ENCODE measurements around the gene LYZL1. TPM values are rescaled to one million over a fixed set of nuclear protein-coding genes. Genes with fewer than 3 reads are reported as not detected.

The LYZL1 gene
- polyA plus RNA-seq, 1 donor from 2014 or later = not detected

- H3K4me3 ChIP-seq (ENCODE audit: low read length) = no peak overlapping the region
- H3F3A ChIP-seq (ENCODE audit: insufficient read depth, low read length, poor library complexity, severe bottlenecking) = no peaks in the 10 kb centered on the region
- H3K27ac ChIP-seq (ENCODE audit: low read length) = no peak overlapping the region
- H3K27me3 ChIP-seq (ENCODE audit: insufficient read depth, low read depth, low read length) = no peaks in the 10 kb centered on the region
- H3K4me2 ChIP-seq (ENCODE audit: low read length) = no peak overlapping the region
- no peaks in the 10 kb centered on the region for H3K36me3 ChIP-seq (ENCODE audit: insufficient read depth, low read length)
- no peak for TF ChIP-seq TAF1 (IDR thresholded peaks at IDR 0.05; ENCODE audit: low read depth)
- no peak for TF ChIP-seq SMC3 (conservative IDR thresholded peaks at IDR 0.05; ENCODE audit: poor library complexity)
- TF ChIP-seq EP300 (conservative IDR thresholded peaks at IDR 0.05; ENCODE audit: poor library complexity, severe bottlenecking) = no peak
- TF ChIP-seq, protein P1, sequence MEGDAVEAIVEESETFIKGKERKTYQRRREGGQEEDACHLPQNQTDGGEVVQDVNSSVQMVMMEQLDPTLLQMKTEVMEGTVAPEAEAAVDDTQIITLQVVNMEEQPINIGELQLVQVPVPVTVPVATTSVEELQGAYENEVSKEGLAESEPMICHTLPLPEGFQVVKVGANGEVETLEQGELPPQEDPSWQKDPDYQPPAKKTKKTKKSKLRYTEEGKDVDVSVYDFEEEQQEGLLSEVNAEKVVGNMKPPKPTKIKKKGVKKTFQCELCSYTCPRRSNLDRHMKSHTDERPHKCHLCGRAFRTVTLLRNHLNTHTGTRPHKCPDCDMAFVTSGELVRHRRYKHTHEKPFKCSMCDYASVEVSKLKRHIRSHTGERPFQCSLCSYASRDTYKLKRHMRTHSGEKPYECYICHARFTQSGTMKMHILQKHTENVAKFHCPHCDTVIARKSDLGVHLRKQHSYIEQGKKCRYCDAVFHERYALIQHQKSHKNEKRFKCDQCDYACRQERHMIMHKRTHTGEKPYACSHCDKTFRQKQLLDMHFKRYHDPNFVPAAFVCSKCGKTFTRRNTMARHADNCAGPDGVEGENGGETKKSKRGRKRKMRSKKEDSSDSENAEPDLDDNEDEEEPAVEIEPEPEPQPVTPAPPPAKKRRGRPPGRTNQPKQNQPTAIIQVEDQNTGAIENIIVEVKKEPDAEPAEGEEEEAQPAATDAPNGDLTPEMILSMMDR (IDR thresholded peaks at IDR 0.05; ENCODE audit: poor library complexity, severe bottlenecking) = no peak
- TF ChIP-seq, protein P2, sequence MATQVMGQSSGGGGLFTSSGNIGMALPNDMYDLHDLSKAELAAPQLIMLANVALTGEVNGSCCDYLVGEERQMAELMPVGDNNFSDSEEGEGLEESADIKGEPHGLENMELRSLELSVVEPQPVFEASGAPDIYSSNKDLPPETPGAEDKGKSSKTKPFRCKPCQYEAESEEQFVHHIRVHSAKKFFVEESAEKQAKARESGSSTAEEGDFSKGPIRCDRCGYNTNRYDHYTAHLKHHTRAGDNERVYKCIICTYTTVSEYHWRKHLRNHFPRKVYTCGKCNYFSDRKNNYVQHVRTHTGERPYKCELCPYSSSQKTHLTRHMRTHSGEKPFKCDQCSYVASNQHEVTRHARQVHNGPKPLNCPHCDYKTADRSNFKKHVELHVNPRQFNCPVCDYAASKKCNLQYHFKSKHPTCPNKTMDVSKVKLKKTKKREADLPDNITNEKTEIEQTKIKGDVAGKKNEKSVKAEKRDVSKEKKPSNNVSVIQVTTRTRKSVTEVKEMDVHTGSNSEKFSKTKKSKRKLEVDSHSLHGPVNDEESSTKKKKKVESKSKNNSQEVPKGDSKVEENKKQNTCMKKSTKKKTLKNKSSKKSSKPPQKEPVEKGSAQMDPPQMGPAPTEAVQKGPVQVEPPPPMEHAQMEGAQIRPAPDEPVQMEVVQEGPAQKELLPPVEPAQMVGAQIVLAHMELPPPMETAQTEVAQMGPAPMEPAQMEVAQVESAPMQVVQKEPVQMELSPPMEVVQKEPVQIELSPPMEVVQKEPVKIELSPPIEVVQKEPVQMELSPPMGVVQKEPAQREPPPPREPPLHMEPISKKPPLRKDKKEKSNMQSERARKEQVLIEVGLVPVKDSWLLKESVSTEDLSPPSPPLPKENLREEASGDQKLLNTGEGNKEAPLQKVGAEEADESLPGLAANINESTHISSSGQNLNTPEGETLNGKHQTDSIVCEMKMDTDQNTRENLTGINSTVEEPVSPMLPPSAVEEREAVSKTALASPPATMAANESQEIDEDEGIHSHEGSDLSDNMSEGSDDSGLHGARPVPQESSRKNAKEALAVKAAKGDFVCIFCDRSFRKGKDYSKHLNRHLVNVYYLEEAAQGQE (IDR thresholded peaks at IDR 0.05; ENCODE audit: borderline replicate concordance) = no peak
- no peak for TF ChIP-seq POLR2AphosphoS5 (IDR thresholded peaks at IDR 0.05)
- TF ChIP-seq EZH2 (IDR thresholded peaks at IDR 0.05; ENCODE audit: borderline replicate concordance, insufficient read depth, low read length, poor library complexity, severe bottlenecking) = no peak
- TF ChIP-seq MXI1 (conservative IDR thresholded peaks at IDR 0.05; ENCODE audit: poor library complexity, severe bottlenecking) = no peak
- TF ChIP-seq RAD21 (conservative IDR thresholded peaks at IDR 0.05) = no peak
- H3K9me2 ChIP-seq (ENCODE audit: insufficient read depth, low read length) = no peaks in the 10 kb centered on the region
- H3K9me3 ChIP-seq (ENCODE audit: low read length) = no peaks in the 10 kb centered on the region
- no peaks in the 10 kb centered on the region for H3K79me2 ChIP-seq (replicated peaks; ENCODE audit: insufficient read depth, low read length)
- H3K9ac ChIP-seq (ENCODE audit: low read length) = no peak overlapping the region
- no peak overlapping the region for H2AFZ ChIP-seq (ENCODE audit: low read depth, low read length)
- H4K20me1 ChIP-seq (ENCODE audit: insufficient read depth) = no peaks in the 10 kb centered on the region
Measured at GRCh38 chr10:29249018-29249417, 39.9 kb upstream of the LYZL1 start.

GRCh38 chr10:29250066-29250465 lies 38.8 kb upstream of the LYZL1 start:
- H3K27me3 ChIP-seq (ENCODE audit: insufficient read depth, low read depth, low read length) = no peaks in the 10 kb centered on the region
- no peak overlapping the region for H3K9ac ChIP-seq (ENCODE audit: low read length)
- no peak overlapping the region for H3K4me3 ChIP-seq (ENCODE audit: low read length)
- no peak overlapping the region for H2AFZ ChIP-seq (ENCODE audit: low read depth, low read length)
- no peaks in the 10 kb centered on the region for H3F3A ChIP-seq (ENCODE audit: insufficient read depth, low read length, poor library complexity, severe bottlenecking)
- H3K9me3 ChIP-seq (ENCODE audit: low read length) = no peaks in the 10 kb centered on the region
- H3K36me3 ChIP-seq (ENCODE audit: insufficient read depth, low read length) = no peaks in the 10 kb centered on the region
- no peaks in the 10 kb centered on the region for H3K9me2 ChIP-seq (ENCODE audit: insufficient read depth, low read length)
- H3K79me2 ChIP-seq (replicated peaks; ENCODE audit: insufficient read depth, low read length) = no peaks in the 10 kb centered on the region
- no peak overlapping the region for H3K27ac ChIP-seq (ENCODE audit: low read length)
- no peak overlapping the region for H3K4me2 ChIP-seq (ENCODE audit: low read length)
- no peak for TF ChIP-seq EP300 (conservative IDR thresholded peaks at IDR 0.05; ENCODE audit: poor library complexity, severe bottlenecking)
- TF ChIP-seq EZH2 (IDR thresholded peaks at IDR 0.05; ENCODE audit: borderline replicate concordance, insufficient read depth, low read length, poor library complexity, severe bottlenecking) = no peak
- no peak for TF ChIP-seq POLR2AphosphoS5 (IDR thresholded peaks at IDR 0.05)
- no peak for TF ChIP-seq MXI1 (conservative IDR thresholded peaks at IDR 0.05; ENCODE audit: poor library complexity, severe bottlenecking)
- TF ChIP-seq RAD21 (conservative IDR thresholded peaks at IDR 0.05) = no peak
- TF ChIP-seq, protein P1 (IDR thresholded peaks at IDR 0.05; ENCODE audit: poor library complexity, severe bottlenecking) = no peak
- no peaks in the 10 kb centered on the region for H4K20me1 ChIP-seq (ENCODE audit: insufficient read depth)
